GM23338 (cell line): ENCODE data around the gene EIF2B5. TPM values are rescaled to one million over a fixed set of nuclear protein-coding genes. Genes with fewer than 3 reads are reported as not detected.

Experiments used
- ETS1 ChIP-seq: IDR thresholded peaks from 2 replicates; pipeline ENCODE4 v1.6.1; 2016; ENCODE audit warnings: antibody characterized with exemption
- EZH2 ChIP-seq: fragments of 200-600 bp; sonication (generic); IDR thresholded peaks from one replicate; pipeline ENCODE4 v1.8.0; 2017; ENCODE audit warnings: antibody characterized with exemption, mild to moderate bottlenecking, low read depth; ENCODE audit not compliant: unreplicated experiment
- EZH2phosphoT487 ChIP-seq: fragments of 200-600 bp; sonication (generic); IDR thresholded peaks from one replicate; pipeline ENCODE4 v1.8.1; 2018; ENCODE audit warnings: antibody characterized with exemption; ENCODE audit not compliant: unreplicated experiment
- POLR2AphosphoS5 ChIP-seq: IDR thresholded peaks from 2 replicates; pipeline ENCODE4 v1.6.1; 2016; ENCODE audit warnings: antibody characterized with exemption, low read depth
- ZNF114 ChIP-seq: fragments of 250-450 bp; sonication (Bioruptor Pico); IDR thresholded peaks from 2 replicates; pipeline ENCODE4 v1.5.0; 2020; ENCODE audit warnings: mild to moderate bottlenecking, moderate library complexity
- ZNF331 ChIP-seq: fragments of 250-450 bp; sonication (Bioruptor Pico); IDR thresholded peaks from 2 replicates; pipeline ENCODE4 v1.5.0; 2020; ENCODE audit warnings: low read depth, mild to moderate bottlenecking, moderate library complexity
- polyA plus RNA-seq: library from polyadenylated mRNA; unstranded; fragments of >200 nt; fragmentation: Nextera tagmentation; extraction: Ambion mirVana; gene quantifications from 2 replicates; pipeline ENCODE4 v1.2.1, GENCODE V29; 2016
- total RNA-seq: library from RNA; depleted of rRNA; stranded (reverse); fragments of >200 nt; shearing (Covaris generic); gene quantifications from 2 replicates; pipeline ENCODE4 v1.2.3, GENCODE V29; 2014
- TF ChIP-seq, protein P1 (sequence below): fragments of 250-450 bp; sonication (Bioruptor Pico); IDR thresholded peaks from 2 replicates; pipeline ENCODE4 v1.5.0; 2020; ENCODE audit warnings: mild to moderate bottlenecking, moderate library complexity
- TF ChIP-seq, protein P2 (sequence below): IDR thresholded peaks from one replicate; pipeline ENCODE4 v1.6.1; 2018; ENCODE audit warnings: antibody characterized with exemption; ENCODE audit not compliant: unreplicated experiment
- TF ChIP-seq, protein P3 (sequence below), 2 experiments: fragments of 200-600 bp in 1 of 2; sonication (generic) in 1 of 2; conservative IDR thresholded peaks; 2 replicates each; pipeline versions ENCODE4 v1.5.1 to v1.6.1; 2016 to 2017; ENCODE audit warnings: antibody characterized with exemption in 2 of 2, low read depth in 2 of 2, mild to moderate bottlenecking in 2 of 2, moderate library complexity in 1 of 2

Gene EIF2B5
- total and polyA plus RNA-seq, 2 experiments from 2014 or later = 26.4 to 43.3 TPM

- TF ChIP-seq, protein P1, sequence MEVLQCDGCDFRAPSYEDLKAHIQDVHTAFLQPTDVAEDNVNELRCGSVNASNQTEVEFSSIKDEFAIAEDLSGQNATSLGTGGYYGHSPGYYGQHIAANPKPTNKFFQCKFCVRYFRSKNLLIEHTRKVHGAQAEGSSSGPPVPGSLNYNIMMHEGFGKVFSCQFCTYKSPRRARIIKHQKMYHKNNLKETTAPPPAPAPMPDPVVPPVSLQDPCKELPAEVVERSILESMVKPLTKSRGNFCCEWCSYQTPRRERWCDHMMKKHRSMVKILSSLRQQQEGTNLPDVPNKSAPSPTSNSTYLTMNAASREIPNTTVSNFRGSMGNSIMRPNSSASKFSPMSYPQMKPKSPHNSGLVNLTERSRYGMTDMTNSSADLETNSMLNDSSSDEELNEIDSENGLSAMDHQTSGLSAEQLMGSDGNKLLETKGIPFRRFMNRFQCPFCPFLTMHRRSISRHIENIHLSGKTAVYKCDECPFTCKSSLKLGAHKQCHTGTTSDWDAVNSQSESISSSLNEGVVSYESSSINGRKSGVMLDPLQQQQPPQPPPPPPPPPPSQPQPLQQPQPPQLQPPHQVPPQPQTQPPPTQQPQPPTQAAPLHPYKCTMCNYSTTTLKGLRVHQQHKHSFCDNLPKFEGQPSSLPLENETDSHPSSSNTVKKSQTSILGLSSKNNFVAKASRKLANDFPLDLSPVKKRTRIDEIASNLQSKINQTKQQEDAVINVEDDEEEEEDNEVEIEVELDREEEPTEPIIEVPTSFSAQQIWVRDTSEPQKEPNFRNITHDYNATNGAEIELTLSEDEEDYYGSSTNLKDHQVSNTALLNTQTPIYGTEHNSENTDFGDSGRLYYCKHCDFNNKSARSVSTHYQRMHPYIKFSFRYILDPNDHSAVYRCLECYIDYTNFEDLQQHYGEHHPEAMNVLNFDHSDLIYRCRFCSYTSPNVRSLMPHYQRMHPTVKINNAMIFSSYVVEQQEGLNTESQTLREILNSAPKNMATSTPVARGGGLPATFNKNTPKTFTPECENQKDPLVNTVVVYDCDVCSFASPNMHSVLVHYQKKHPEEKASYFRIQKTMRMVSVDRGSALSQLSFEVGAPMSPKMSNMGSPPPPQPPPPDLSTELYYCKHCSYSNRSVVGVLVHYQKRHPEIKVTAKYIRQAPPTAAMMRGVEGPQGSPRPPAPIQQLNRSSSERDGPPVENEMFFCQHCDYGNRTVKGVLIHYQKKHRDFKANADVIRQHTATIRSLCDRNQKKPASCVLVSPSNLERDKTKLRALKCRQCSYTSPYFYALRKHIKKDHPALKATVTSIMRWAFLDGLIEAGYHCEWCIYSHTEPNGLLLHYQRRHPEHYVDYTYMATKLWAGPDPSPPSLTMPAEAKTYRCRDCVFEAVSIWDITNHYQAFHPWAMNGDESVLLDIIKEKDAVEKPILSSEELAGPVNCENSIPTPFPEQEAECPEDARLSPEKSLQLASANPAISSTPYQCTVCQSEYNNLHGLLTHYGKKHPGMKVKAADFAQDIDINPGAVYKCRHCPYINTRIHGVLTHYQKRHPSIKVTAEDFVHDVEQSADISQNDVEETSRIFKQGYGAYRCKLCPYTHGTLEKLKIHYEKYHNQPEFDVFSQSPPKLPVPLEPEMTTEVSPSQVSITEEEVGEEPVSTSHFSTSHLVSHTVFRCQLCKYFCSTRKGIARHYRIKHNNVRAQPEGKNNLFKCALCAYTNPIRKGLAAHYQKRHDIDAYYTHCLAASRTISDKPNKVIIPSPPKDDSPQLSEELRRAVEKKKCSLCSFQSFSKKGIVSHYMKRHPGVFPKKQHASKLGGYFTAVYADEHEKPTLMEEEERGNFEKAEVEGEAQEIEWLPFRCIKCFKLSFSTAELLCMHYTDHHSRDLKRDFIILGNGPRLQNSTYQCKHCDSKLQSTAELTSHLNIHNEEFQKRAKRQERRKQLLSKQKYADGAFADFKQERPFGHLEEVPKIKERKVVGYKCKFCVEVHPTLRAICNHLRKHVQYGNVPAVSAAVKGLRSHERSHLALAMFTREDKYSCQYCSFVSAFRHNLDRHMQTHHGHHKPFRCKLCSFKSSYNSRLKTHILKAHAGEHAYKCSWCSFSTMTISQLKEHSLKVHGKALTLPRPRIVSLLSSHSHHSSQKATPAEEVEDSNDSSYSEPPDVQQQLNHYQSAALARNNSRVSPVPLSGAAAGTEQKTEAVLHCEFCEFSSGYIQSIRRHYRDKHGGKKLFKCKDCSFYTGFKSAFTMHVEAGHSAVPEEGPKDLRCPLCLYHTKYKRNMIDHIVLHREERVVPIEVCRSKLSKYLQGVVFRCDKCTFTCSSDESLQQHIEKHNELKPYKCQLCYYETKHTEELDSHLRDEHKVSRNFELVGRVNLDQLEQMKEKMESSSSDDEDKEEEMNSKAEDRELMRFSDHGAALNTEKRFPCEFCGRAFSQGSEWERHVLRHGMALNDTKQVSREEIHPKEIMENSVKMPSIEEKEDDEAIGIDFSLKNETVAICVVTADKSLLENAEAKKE (CRISPR knock-in tag) = no peak
- TF ChIP-seq ETS1 = no peak
- TF ChIP-seq, protein P2, sequence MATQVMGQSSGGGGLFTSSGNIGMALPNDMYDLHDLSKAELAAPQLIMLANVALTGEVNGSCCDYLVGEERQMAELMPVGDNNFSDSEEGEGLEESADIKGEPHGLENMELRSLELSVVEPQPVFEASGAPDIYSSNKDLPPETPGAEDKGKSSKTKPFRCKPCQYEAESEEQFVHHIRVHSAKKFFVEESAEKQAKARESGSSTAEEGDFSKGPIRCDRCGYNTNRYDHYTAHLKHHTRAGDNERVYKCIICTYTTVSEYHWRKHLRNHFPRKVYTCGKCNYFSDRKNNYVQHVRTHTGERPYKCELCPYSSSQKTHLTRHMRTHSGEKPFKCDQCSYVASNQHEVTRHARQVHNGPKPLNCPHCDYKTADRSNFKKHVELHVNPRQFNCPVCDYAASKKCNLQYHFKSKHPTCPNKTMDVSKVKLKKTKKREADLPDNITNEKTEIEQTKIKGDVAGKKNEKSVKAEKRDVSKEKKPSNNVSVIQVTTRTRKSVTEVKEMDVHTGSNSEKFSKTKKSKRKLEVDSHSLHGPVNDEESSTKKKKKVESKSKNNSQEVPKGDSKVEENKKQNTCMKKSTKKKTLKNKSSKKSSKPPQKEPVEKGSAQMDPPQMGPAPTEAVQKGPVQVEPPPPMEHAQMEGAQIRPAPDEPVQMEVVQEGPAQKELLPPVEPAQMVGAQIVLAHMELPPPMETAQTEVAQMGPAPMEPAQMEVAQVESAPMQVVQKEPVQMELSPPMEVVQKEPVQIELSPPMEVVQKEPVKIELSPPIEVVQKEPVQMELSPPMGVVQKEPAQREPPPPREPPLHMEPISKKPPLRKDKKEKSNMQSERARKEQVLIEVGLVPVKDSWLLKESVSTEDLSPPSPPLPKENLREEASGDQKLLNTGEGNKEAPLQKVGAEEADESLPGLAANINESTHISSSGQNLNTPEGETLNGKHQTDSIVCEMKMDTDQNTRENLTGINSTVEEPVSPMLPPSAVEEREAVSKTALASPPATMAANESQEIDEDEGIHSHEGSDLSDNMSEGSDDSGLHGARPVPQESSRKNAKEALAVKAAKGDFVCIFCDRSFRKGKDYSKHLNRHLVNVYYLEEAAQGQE = no peak
- no peak for TF ChIP-seq ZNF331
- TF ChIP-seq ZNF114 = no peak
- TF ChIP-seq, protein P3, sequence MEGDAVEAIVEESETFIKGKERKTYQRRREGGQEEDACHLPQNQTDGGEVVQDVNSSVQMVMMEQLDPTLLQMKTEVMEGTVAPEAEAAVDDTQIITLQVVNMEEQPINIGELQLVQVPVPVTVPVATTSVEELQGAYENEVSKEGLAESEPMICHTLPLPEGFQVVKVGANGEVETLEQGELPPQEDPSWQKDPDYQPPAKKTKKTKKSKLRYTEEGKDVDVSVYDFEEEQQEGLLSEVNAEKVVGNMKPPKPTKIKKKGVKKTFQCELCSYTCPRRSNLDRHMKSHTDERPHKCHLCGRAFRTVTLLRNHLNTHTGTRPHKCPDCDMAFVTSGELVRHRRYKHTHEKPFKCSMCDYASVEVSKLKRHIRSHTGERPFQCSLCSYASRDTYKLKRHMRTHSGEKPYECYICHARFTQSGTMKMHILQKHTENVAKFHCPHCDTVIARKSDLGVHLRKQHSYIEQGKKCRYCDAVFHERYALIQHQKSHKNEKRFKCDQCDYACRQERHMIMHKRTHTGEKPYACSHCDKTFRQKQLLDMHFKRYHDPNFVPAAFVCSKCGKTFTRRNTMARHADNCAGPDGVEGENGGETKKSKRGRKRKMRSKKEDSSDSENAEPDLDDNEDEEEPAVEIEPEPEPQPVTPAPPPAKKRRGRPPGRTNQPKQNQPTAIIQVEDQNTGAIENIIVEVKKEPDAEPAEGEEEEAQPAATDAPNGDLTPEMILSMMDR (conservative IDR thresholded peaks at IDR 0.05; ENCODE audit: low read depth in 2 of 2) = no peak
- TF ChIP-seq EZH2 = no peak
- no peak for TF ChIP-seq POLR2AphosphoS5
- TF ChIP-seq EZH2phosphoT487 = no peak
Measured at GRCh38 chr3:184192889-184193288, 57.7 kb downstream of the EIF2B5 start (continued).
